T-helper 1 cell treated with Interleukin-12 subunit alpha and Interleukin-12 subunit beta and Interleukin-4 antibody, amounts not matched to agents 30 μg/mL and 1 μg/mL, for 36 hours (primary cell): ENCODE measurements around the gene ERP29.

Experiments
- H3K27ac Mint-ChIP-seq: one replicate; pipeline ENCODE4 v1.8.0; 2021; ENCODE audit warnings: mild to moderate bottlenecking, mixed read lengths
- H3K27me3 Mint-ChIP-seq: one replicate; pipeline ENCODE4 v1.8.0; 2021; ENCODE audit warnings: low read depth, mixed read lengths
- H3K36me3 Mint-ChIP-seq: one replicate; pipeline ENCODE4 v1.8.0; 2021; ENCODE audit warnings: low read depth, mixed read lengths
- H3K4me1 Mint-ChIP-seq: one replicate; pipeline ENCODE4 v1.8.0; 2021; ENCODE audit warnings: low read depth, mixed read lengths
- H3K4me3 Mint-ChIP-seq: one replicate; pipeline ENCODE4 v1.8.0; 2021; ENCODE audit warnings: mild to moderate bottlenecking, moderate library complexity, mixed read lengths
- H3K9me3 Mint-ChIP-seq: one replicate; pipeline ENCODE4 v1.8.0; 2021; ENCODE audit warnings: mixed read lengths

ERP29 gene

GRCh38 chr12:112012775-112013600 lies at the start of gene ERP29, which contains the start of gene TMEM116:
Gene ERP29, plus strand, starts transcription at chr12:112013426. Its CDS starts 40 bp downstream, at chr12:112013466.
Gene TMEM116, minus strand, starts transcription at chr12:112013165. Its CDS starts 7,895 bp downstream, at chr12:112005270.
- Mint-ChIP-seq H3K27me3 (no peaks in the 10 kb centered on the region), H3K4me1 (peaks cover 39% of the 10 kb centered on the region), H3K9me3 (peaks cover 8% of the 10 kb centered on the region), H3K4me3 (peak within 1 kb of the TSS; percentile 85), H3K36me3 (peaks cover 33% of the 10 kb centered on the region), H3K27ac (peak within 1 kb of the TSS; percentile 91)

- Mint-ChIP-seq H3K27ac (no peak overlapping the region), H3K36me3 (peaks cover 43% of the 10 kb centered on the region), H3K4me1 (peaks cover 13% of the 10 kb centered on the region), H3K9me3 (peaks cover 36% of the 10 kb centered on the region), H3K27me3 (no peaks in the 10 kb centered on the region), H3K4me3 (no peak overlapping the region)
Observed at GRCh38 chr12:111964935-111965334, 48.3 kb upstream of the ERP29 start.

- H3K27me3 Mint-ChIP-seq: no peaks in the 10 kb centered on the region
- H3K9me3 Mint-ChIP-seq: peaks cover 25% of the 10 kb centered on the region
- H3K36me3 Mint-ChIP-seq: peaks cover 17% of the 10 kb centered on the region
- no peak overlapping the region for H3K4me3 Mint-ChIP-seq
- no peak overlapping the region for H3K27ac Mint-ChIP-seq
- peaks cover 13% of the 10 kb centered on the region for H3K4me1 Mint-ChIP-seq
Observed at GRCh38 chr12:111971800-111972199, 41.4 kb upstream of the ERP29 start.

GRCh38 chr12:111975161-111975931 lies 37.9 kb upstream of the ERP29 start:
- H3K4me1 Mint-ChIP-seq: peaks cover 7% of the 10 kb centered on the region
- no peaks in the 10 kb centered on the region for H3K27me3 Mint-ChIP-seq
- peak overlapping the region; percentile 71 for H3K27ac Mint-ChIP-seq

GRCh38 chr12:111976291-111976690 lies 36.9 kb upstream of the ERP29 start:
- peaks cover 7% of the 10 kb centered on the region for H3K4me1 Mint-ChIP-seq
- H3K4me3 Mint-ChIP-seq: no peak overlapping the region
- H3K27me3 Mint-ChIP-seq: no peaks in the 10 kb centered on the region
- H3K9me3 Mint-ChIP-seq: peaks cover 6% of the 10 kb centered on the region
- H3K36me3 Mint-ChIP-seq: peaks cover 10% of the 10 kb centered on the region
- H3K27ac Mint-ChIP-seq: no peak overlapping the region

More at GRCh38 chr12:111975161-111975931, 37.9 kb upstream of the ERP29 start:
- H3K9me3 Mint-ChIP-seq: peaks cover 12% of the 10 kb centered on the region
- peaks cover 12% of the 10 kb centered on the region for H3K36me3 Mint-ChIP-seq
- no peak overlapping the region for H3K4me3 Mint-ChIP-seq

- Mint-ChIP-seq H3K4me1 (peaks cover 7% of the 10 kb centered on the region), H3K27me3 (no peaks in the 10 kb centered on the region), H3K27ac (no peak overlapping the region), H3K36me3 (peaks cover 12% of the 10 kb centered on the region), H3K9me3 (peaks cover 4% of the 10 kb centered on the region), H3K4me3 (no peak overlapping the region)
Observed at GRCh38 chr12:111976860-111977259, 36.4 kb upstream of the ERP29 start.

- H3K27me3 Mint-ChIP-seq: no peaks in the 10 kb centered on the region
- H3K36me3 Mint-ChIP-seq: peaks cover 8% of the 10 kb centered on the region
- H3K27ac Mint-ChIP-seq: no peak overlapping the region
- peaks cover 7% of the 10 kb centered on the region for H3K4me1 Mint-ChIP-seq
- H3K9me3 Mint-ChIP-seq: no peaks in the 10 kb centered on the region
- H3K4me3 Mint-ChIP-seq: no peak overlapping the region
Observed at GRCh38 chr12:111978545-111978944, 34.7 kb upstream of the ERP29 start.

GRCh38 chr12:111980598-111980997 lies 32.6 kb upstream of the ERP29 start:
- Mint-ChIP-seq H3K9me3 (no peaks in the 10 kb centered on the region), H3K27me3 (no peaks in the 10 kb centered on the region), H3K27ac (no peak overlapping the region), H3K4me3 (no peak overlapping the region), H3K36me3 (peaks cover 11% of the 10 kb centered on the region), H3K4me1 (peaks cover 5% of the 10 kb centered on the region)

GRCh38 chr12:111981987-111982386 lies 31.2 kb upstream of the ERP29 start:
- Mint-ChIP-seq H3K4me1 (peaks cover 5% of the 10 kb centered on the region), H3K36me3 (peaks cover 10% of the 10 kb centered on the region), H3K27me3 (no peaks in the 10 kb centered on the region), H3K4me3 (no peak overlapping the region), H3K27ac (no peak overlapping the region), H3K9me3 (no peaks in the 10 kb centered on the region)

- H3K27ac Mint-ChIP-seq: no peak overlapping the region
- H3K36me3 Mint-ChIP-seq: peaks cover 20% of the 10 kb centered on the region
- no peaks in the 10 kb centered on the region for H3K27me3 Mint-ChIP-seq
Observed at GRCh38 chr12:111984820-111985219, 28.4 kb upstream of the ERP29 start.

GRCh38 chr12:111991535-111991934 lies 21.7 kb upstream of the ERP29 start:
- peak overlapping the region; percentile 85 for H3K27ac Mint-ChIP-seq
- H3K4me1 Mint-ChIP-seq: peaks cover 50% of the 10 kb centered on the region
- peaks cover 26% of the 10 kb centered on the region for H3K36me3 Mint-ChIP-seq
- no peaks in the 10 kb centered on the region for H3K27me3 Mint-ChIP-seq
- H3K9me3 Mint-ChIP-seq: no peaks in the 10 kb centered on the region
- peak overlapping the region; percentile 52 for H3K4me3 Mint-ChIP-seq

More at GRCh38 chr12:111984820-111985219, 28.4 kb upstream of the ERP29 start:
- H3K9me3 Mint-ChIP-seq: no peaks in the 10 kb centered on the region
- no peak overlapping the region for H3K4me3 Mint-ChIP-seq
- H3K4me1 Mint-ChIP-seq: peaks cover 7% of the 10 kb centered on the region

GRCh38 chr12:111991946-111992345 lies 21.3 kb upstream of the ERP29 start:
- peaks cover 26% of the 10 kb centered on the region for H3K36me3 Mint-ChIP-seq
- H3K27ac Mint-ChIP-seq: peak overlapping the region; percentile 85
- H3K4me1 Mint-ChIP-seq: peaks cover 53% of the 10 kb centered on the region
- no peaks in the 10 kb centered on the region for H3K9me3 Mint-ChIP-seq
- H3K27me3 Mint-ChIP-seq: no peaks in the 10 kb centered on the region
- H3K4me3 Mint-ChIP-seq: peak overlapping the region; percentile 52

- H3K27ac Mint-ChIP-seq: peak overlapping the region; percentile 85
- H3K4me3 Mint-ChIP-seq: peak overlapping the region; percentile 52
- no peaks in the 10 kb centered on the region for H3K9me3 Mint-ChIP-seq
- peaks cover 28% of the 10 kb centered on the region for H3K36me3 Mint-ChIP-seq
- H3K4me1 Mint-ChIP-seq: peaks cover 55% of the 10 kb centered on the region
- no peaks in the 10 kb centered on the region for H3K27me3 Mint-ChIP-seq
Observed at GRCh38 chr12:111992464-111992863, 20.8 kb upstream of the ERP29 start.

- Mint-ChIP-seq H3K27ac (peak overlapping the region; percentile 85), H3K9me3 (no peaks in the 10 kb centered on the region), H3K4me3 (peak overlapping the region; percentile 79), H3K4me1 (peaks cover 59% of the 10 kb centered on the region), H3K27me3 (no peaks in the 10 kb centered on the region), H3K36me3 (peaks cover 24% of the 10 kb centered on the region)
Observed at GRCh38 chr12:111993292-111994150, 19.7 kb upstream of the ERP29 start.
